Nephron (organoid): Measurements from ENCODE around the gene ATRX.
A peak's percentile ranks its signal among the peaks of the same experiment; 100 is the strongest.

Source experiments
- H3K27ac Mint-ChIP-seq, 3 experiments: 2 replicates each; pipeline ENCODE4 v1.8.0; 2020; ENCODE audit warnings: mixed read lengths in 3 of 3, mild to moderate bottlenecking in 2 of 3, moderate library complexity in 1 of 3
- H3K27me3 Mint-ChIP-seq: 2 replicates; pipeline ENCODE4 v1.8.0; 2021; ENCODE audit warnings: low read depth, mild to moderate bottlenecking, moderate library complexity, mixed read lengths
- H3K36me3 Mint-ChIP-seq: 2 replicates; pipeline ENCODE4 v1.8.0; 2020; ENCODE audit warnings: low read depth, mixed read lengths
- H3K4me1 Mint-ChIP-seq: 2 replicates; pipeline ENCODE4 v1.8.0; 2020; ENCODE audit warnings: mixed read lengths
- H3K4me3 Mint-ChIP-seq, 3 experiments: 2 replicates each; pipeline ENCODE4 v1.8.0; 2020; ENCODE audit warnings: mild to moderate bottlenecking in 3 of 3, mixed read lengths in 3 of 3, moderate library complexity in 2 of 3
- H3K9me3 Mint-ChIP-seq: 2 replicates; pipeline ENCODE4 v1.8.0; 2020; ENCODE audit warnings: mixed read lengths
- TF ChIP-seq, protein P1 (sequence below), 3 experiments: fragments of 200-600 bp; sonication (generic); IDR thresholded peaks; one replicate each; pipeline ENCODE4 v1.5.0; 2021; ENCODE audit warnings: antibody characterized with exemption in 3 of 3; ENCODE audit not compliant: unreplicated experiment in 3 of 3

Gene ATRX

GRCh38 chrX:77652095-77652494, 133.9 kb downstream of the ATRX start:
- Mint-ChIP-seq H3K4me1 (no peaks in the 10 kb centered on the region), H3K27ac (peak overlapping the region in 1 of 3 experiments; percentile 26), H3K9me3 (no peaks in the 10 kb centered on the region), H3K4me3 (no peak overlapping the region), H3K27me3 (no peaks in the 10 kb centered on the region), H3K36me3 (peaks cover 56% of the 10 kb centered on the region)
- TF ChIP-seq, protein P1, sequence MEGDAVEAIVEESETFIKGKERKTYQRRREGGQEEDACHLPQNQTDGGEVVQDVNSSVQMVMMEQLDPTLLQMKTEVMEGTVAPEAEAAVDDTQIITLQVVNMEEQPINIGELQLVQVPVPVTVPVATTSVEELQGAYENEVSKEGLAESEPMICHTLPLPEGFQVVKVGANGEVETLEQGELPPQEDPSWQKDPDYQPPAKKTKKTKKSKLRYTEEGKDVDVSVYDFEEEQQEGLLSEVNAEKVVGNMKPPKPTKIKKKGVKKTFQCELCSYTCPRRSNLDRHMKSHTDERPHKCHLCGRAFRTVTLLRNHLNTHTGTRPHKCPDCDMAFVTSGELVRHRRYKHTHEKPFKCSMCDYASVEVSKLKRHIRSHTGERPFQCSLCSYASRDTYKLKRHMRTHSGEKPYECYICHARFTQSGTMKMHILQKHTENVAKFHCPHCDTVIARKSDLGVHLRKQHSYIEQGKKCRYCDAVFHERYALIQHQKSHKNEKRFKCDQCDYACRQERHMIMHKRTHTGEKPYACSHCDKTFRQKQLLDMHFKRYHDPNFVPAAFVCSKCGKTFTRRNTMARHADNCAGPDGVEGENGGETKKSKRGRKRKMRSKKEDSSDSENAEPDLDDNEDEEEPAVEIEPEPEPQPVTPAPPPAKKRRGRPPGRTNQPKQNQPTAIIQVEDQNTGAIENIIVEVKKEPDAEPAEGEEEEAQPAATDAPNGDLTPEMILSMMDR (IDR thresholded peaks at IDR 0.05; ENCODE audit: unreplicated experiment in 3 of 3) = no peak

GRCh38 chrX:77640702-77641101, 145.3 kb downstream of the ATRX start:
- no peak overlapping the region for H3K27ac Mint-ChIP-seq
- H3K27me3 Mint-ChIP-seq = no peaks in the 10 kb centered on the region
- no peak overlapping the region for H3K4me3 Mint-ChIP-seq
- TF ChIP-seq, protein P1 (IDR thresholded peaks at IDR 0.05; ENCODE audit: unreplicated experiment in 3 of 3) = no peak
- H3K4me1 Mint-ChIP-seq = no peaks in the 10 kb centered on the region
- peaks cover 12% of the 10 kb centered on the region for H3K9me3 Mint-ChIP-seq
- H3K36me3 Mint-ChIP-seq = peaks cover 84% of the 10 kb centered on the region

GRCh38 chrX:77639820-77640219, 146.2 kb downstream of the ATRX start:
- H3K4me3 Mint-ChIP-seq = no peak overlapping the region
- H3K4me1 Mint-ChIP-seq = no peaks in the 10 kb centered on the region
- no peak overlapping the region for H3K27ac Mint-ChIP-seq
- TF ChIP-seq, protein P1 (IDR thresholded peaks at IDR 0.05; ENCODE audit: unreplicated experiment in 3 of 3) = no peak
- H3K9me3 Mint-ChIP-seq = peaks cover 8% of the 10 kb centered on the region
- no peaks in the 10 kb centered on the region for H3K27me3 Mint-ChIP-seq
- H3K36me3 Mint-ChIP-seq = peaks cover 80% of the 10 kb centered on the region

GRCh38 chrX:77638397-77638796, 147.6 kb downstream of the ATRX start:
- H3K4me3 Mint-ChIP-seq = no peak overlapping the region
- no peak overlapping the region for H3K27ac Mint-ChIP-seq
- no peaks in the 10 kb centered on the region for H3K27me3 Mint-ChIP-seq
- peaks cover 3% of the 10 kb centered on the region for H3K9me3 Mint-ChIP-seq
- H3K4me1 Mint-ChIP-seq = no peaks in the 10 kb centered on the region
- TF ChIP-seq, protein P1 (IDR thresholded peaks at IDR 0.05; ENCODE audit: unreplicated experiment in 3 of 3) = no peak
- H3K36me3 Mint-ChIP-seq = peaks cover 81% of the 10 kb centered on the region

DNA sequence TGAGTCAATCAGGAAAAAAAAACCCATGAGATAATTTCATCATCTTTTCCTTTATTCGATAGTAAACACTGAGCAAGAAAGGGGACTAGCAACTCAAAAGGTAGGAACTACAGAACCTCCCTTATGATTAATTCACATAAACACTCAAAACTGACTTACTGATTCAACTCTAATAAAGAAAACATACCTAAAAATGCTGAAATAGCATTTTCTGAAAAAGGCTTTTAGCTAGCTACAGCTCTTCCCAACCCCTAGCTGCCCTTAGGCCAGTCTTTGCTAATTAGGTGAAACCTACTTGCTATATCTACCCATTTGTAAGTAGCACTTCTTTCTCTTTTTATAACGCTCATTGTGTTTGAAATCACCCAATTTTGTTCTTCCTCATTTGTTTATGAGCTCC, 150.6 kb downstream of the ATRX start:
- no peak overlapping the region for H3K4me3 Mint-ChIP-seq
- H3K9me3 Mint-ChIP-seq = peaks cover 3% of the 10 kb centered on the region
- H3K27me3 Mint-ChIP-seq = no peaks in the 10 kb centered on the region
- no peaks in the 10 kb centered on the region for H3K4me1 Mint-ChIP-seq
- TF ChIP-seq, protein P1 (IDR thresholded peaks at IDR 0.05; ENCODE audit: unreplicated experiment in 3 of 3) = no peak
- peaks cover 64% of the 10 kb centered on the region for H3K36me3 Mint-ChIP-seq
- H3K27ac Mint-ChIP-seq = no peak overlapping the region

DNA sequence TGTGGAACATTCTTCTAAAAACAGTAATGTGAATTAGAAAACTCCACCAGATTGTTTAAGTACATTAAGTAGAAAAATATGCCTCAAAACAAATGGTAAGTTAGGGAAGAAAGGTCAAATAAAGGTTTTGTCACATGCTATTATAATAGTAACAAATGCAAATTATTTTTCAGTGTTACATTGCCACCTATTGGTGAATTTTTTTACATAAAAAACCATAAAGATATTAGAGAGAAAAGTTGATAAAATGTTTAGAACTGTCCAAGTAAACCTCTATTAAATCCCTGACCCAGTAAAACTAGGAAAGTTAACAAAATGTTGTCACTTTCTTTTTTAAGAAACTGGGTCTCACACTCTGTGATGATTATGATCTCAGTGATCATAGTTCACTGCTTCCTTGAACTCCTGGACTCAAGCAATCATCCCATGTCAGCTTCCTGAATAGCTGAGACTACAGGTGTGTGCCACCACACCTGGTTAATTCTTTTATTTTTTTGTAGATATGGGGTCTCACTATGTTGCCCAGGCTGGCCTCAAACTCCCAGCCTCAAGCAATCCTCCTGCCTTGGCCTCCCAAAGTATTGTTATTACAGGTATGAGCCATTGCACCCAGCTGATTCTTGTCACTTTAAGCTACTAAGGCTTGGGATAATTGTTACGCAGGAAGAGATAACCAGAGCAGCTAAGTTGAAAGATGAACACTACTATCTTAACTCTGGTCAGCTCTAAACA, 157.6 kb downstream of the ATRX start:
- Mint-ChIP-seq H3K4me3 (no peak overlapping the region), H3K4me1 (no peaks in the 10 kb centered on the region), H3K36me3 (peaks cover 57% of the 10 kb centered on the region), H3K9me3 (peaks cover 8% of the 10 kb centered on the region), H3K27ac (no peak overlapping the region), H3K27me3 (no peaks in the 10 kb centered on the region)
- TF ChIP-seq, protein P1 (IDR thresholded peaks at IDR 0.05; ENCODE audit: unreplicated experiment in 3 of 3) = no peak
